ENCODE results near the gene ERBB2. TPM values are rescaled to one million over a fixed set of nuclear protein-coding genes. Genes with fewer than 3 reads are reported as not detected.

ERBB2 gene
- total RNA-seq, 2 experiments from 2014 or later = 3.3 to 3.5 TPM

GRCh38 chr17:39759204-39759603 is 59.3 kb downstream of the ERBB2 start:
- ChIA-PET CTCF (interaction anchor here (1.2 to 1.7 kb wide), 3 partner anchors 18 to 102 kb away, joined by 3 to 6 read pairs (median 3); no protein-coding TSS in a partner anchor), POLR2A (interaction anchor here (0.9 to 1.5 kb wide), 5 partner anchors 11 to 105 kb away, joined by 3 to 4 read pairs (median 4); partner anchors contain the start of gene IKZF3)

GRCh38 chr17:39761861-39762496 is 62.1 kb downstream of the ERBB2 start:
- ChIA-PET POLR2A (interaction anchor here (0.6 to 1.3 kb wide), 3 partner anchors 8 to 13 kb away, joined by 3 to 9 read pairs (median 5); no protein-coding TSS in a partner anchor), CTCF (interaction anchor here (1.5 kb wide), 2 partner anchors 86 to 139 kb away, joined by 3 read pairs; no protein-coding TSS in a partner anchor)

GRCh38 chr17:39763051-39763820 is 63.4 kb downstream of the ERBB2 start:
- POLR2A ChIA-PET = interaction anchor here (3.4 kb wide), 1 partner anchor 8 kb away, joined by 11 read pairs; no protein-coding TSS in a partner anchor
- CTCF ChIA-PET = interaction anchor here (1.5 kb wide), 1 partner anchor 85 kb away, joined by 3 read pairs; no protein-coding TSS in a partner anchor

- CTCF ChIA-PET = interaction anchor here (1.2 kb wide), 1 partner anchor 16 kb away, joined by 3 read pairs; no protein-coding TSS in a partner anchor
- POLR2A ChIA-PET = interaction anchor here (0.6 to 3.4 kb wide), 2 partner anchors 9 to 108 kb away, joined by 3 to 11 read pairs; no protein-coding TSS in a partner anchor
Observed at GRCh38 chr17:39764171-39764570, 64.3 kb downstream of the ERBB2 start.

- ChIA-PET POLR2A (interaction anchor here (3.4 kb wide), 1 partner anchor 10 kb away, joined by 11 read pairs; no protein-coding TSS in a partner anchor), CTCF (interaction anchor here (1.2 kb wide), 1 partner anchor 15 kb away, joined by 3 read pairs; no protein-coding TSS in a partner anchor)
Observed at GRCh38 chr17:39765175-39765574, 65.3 kb downstream of the ERBB2 start.

- CTCF ChIA-PET = no interaction called here
- POLR2A ChIA-PET = interaction anchor here (3.4 kb wide), 1 partner anchor 11 kb away, joined by 11 read pairs; no protein-coding TSS in a partner anchor
Observed at GRCh38 chr17:39765766-39766165, 65.9 kb downstream of the ERBB2 start.

GRCh38 chr17:39767147-39767546 is 67.3 kb downstream of the ERBB2 start:
- POLR2A ChIA-PET = interaction anchor here (0.9 kb wide), 1 partner anchor 9 kb away, joined by 4 read pairs; no protein-coding TSS in a partner anchor
- CTCF ChIA-PET = interaction anchor here (0.6 to 0.7 kb wide), 2 partner anchors 10 to 145 kb away, joined by 3 to 5 read pairs; no protein-coding TSS in a partner anchor

- POLR2A ChIA-PET = interaction anchor here (0.7 to 2.0 kb wide), 5 partner anchors 9 to 94 kb away, joined by 3 to 10 read pairs (median 6); partner anchors contain the start of gene IKZF3
Observed at GRCh38 chr17:39769974-39770587, 70.2 kb downstream of the ERBB2 start.

GRCh38 chr17:39772415-39772814 is 72.6 kb downstream of the ERBB2 start:
- ChIA-PET CTCF (no interaction called here), POLR2A (interaction anchor here (0.5 kb wide), 1 partner anchor 69 kb away, joined by 7 read pairs; no protein-coding TSS in a partner anchor)

More at GRCh38 chr17:39769974-39770587, 70.2 kb downstream of the ERBB2 start:
- CTCF ChIA-PET = interaction anchor here (0.9 to 1.8 kb wide), 6 partner anchors 10 to 189 kb away, joined by 3 to 5 read pairs (median 3); no protein-coding TSS in a partner anchor

GRCh38 chr17:39772987-39773934 is 73.4 kb downstream of the ERBB2 start:
- CTCF ChIA-PET = interaction anchor here (0.6 to 0.7 kb wide), 3 partner anchors 38 to 1167 kb away, joined by 3 to 4 read pairs (median 3); no protein-coding TSS in a partner anchor
- POLR2A ChIA-PET = interaction anchor here (0.5 to 0.7 kb wide), 2 partner anchors 15 to 68 kb away, joined by 5 to 7 read pairs; no protein-coding TSS in a partner anchor

- ChIA-PET CTCF (interaction anchor here (0.6 to 0.7 kb wide), 3 partner anchors 39 to 1167 kb away, joined by 3 to 4 read pairs (median 3); no protein-coding TSS in a partner anchor), POLR2A (interaction anchor here (0.7 kb wide), 1 partner anchor 16 kb away, joined by 5 read pairs; no protein-coding TSS in a partner anchor)
Observed at GRCh38 chr17:39774047-39774446, 74.2 kb downstream of the ERBB2 start.

- POLR2A ChIA-PET = interaction anchor here (0.6 to 3.8 kb wide), 8 partner anchors 13 to 137 kb away, joined by 3 to 21 read pairs (median 4); partner anchors contain the start of gene IKZF3
- CTCF ChIA-PET = interaction anchor here (0.7 kb wide), 2 partner anchors 79 to 153 kb away, joined by 3 read pairs; no protein-coding TSS in a partner anchor
Observed at GRCh38 chr17:39775031-39775430, 75.2 kb downstream of the ERBB2 start.

- CTCF ChIA-PET = interaction anchor here (0.9 to 2.1 kb wide), 5 partner anchors 18 to 154 kb away, joined by 3 to 6 read pairs (median 5); no protein-coding TSS in a partner anchor
- POLR2A ChIA-PET = interaction anchor here (1.4 to 3.8 kb wide), 6 partner anchors 9 to 88 kb away, joined by 3 to 21 read pairs (median 9); partner anchors contain the start of gene IKZF3
Observed at GRCh38 chr17:39776252-39776651, 76.4 kb downstream of the ERBB2 start.

GRCh38 chr17:39777534-39778365 is 77.9 kb downstream of the ERBB2 start:
- CTCF ChIA-PET = interaction anchor here (0.8 to 2.1 kb wide), 6 partner anchors 11 to 156 kb away, joined by 3 to 6 read pairs (median 4); no protein-coding TSS in a partner anchor

More at GRCh38 chr17:39777534-39778365, 77.9 kb downstream of the ERBB2 start:
- POLR2A ChIA-PET = interaction anchor here (0.9 to 3.8 kb wide), 7 partner anchors 14 to 87 kb away, joined by 3 to 21 read pairs (median 5); partner anchors contain the start of gene IKZF3
